Activated T-cell treated with anti-CD3 and anti-CD28 coated beads, Interleukin-2, amount 50 U/mL, for 72 hours (primary cell): ENCODE data around the gene ACTN4. TPM values are rescaled to one million over a fixed set of nuclear protein-coding genes. Genes with fewer than 3 reads are reported as not detected.
A peak's percentile ranks its signal among the peaks of the same experiment; 100 is the strongest.

Experiments
- ATAC-seq, 2 donors: fragments of 150-1000 bp; cut with Tn5 transposase; replicated peaks in 1 of 2; 2 replicates each; pipeline ENCODE4 v1.10.0; 2021; ENCODE audit warnings: moderate library complexity in 2 of 2, mild to moderate bottlenecking in 1 of 2
- DNase-seq, 2 donors: peaks; one replicate each; pipeline ENCODE4 v3.0.0; 2021 to 2022; ENCODE audit warnings: mixed read lengths in 1 of 2
- H3K27ac Mint-ChIP-seq: one replicate; pipeline ENCODE4 v1.8.0; 2022; ENCODE audit warnings: mild to moderate bottlenecking, moderate library complexity, mixed read lengths
- H3K27me3 Mint-ChIP-seq: one replicate; pipeline ENCODE4 v1.8.0; 2022; ENCODE audit warnings: low read depth, mixed read lengths
- H3K36me3 Mint-ChIP-seq, 2 donors: one replicate each; pipeline ENCODE4 v1.8.0; 2022; ENCODE audit warnings: mixed read lengths in 2 of 2, mild to moderate bottlenecking in 1 of 2; ENCODE audit not compliant: insufficient read depth in 2 of 2
- H3K4me1 Mint-ChIP-seq: one replicate; pipeline ENCODE4 v1.8.0; 2022; ENCODE audit warnings: low read depth, mixed read lengths
- H3K4me3 Mint-ChIP-seq, 2 donors: one replicate each; pipeline ENCODE4 v1.8.0; 2022; ENCODE audit warnings: mild to moderate bottlenecking in 2 of 2, mixed read lengths in 2 of 2, moderate library complexity in 2 of 2
- H3K9me3 Mint-ChIP-seq, 2 donors: one replicate each; pipeline ENCODE4 v1.8.0; 2022; ENCODE audit warnings: mixed read lengths in 2 of 2
- total RNA-seq, 2 donors: library from RNA; stranded (reverse); gene quantifications; one replicate each; pipeline ENCODE4 v1.2.3, GENCODE V29; 2022

The ACTN4 gene
- total RNA-seq, 2 donors from 2014 or later = 200 to 227 TPM

GRCh38 chr19:38644719-38645118 is 2.7 kb upstream of the ACTN4 start:
- Mint-ChIP-seq H3K27me3 (peaks cover 7% of the 10 kb centered on the region), H3K9me3 (no peaks in the 10 kb centered on the region), H3K36me3 (peaks cover 11% of the 10 kb centered on the region in 2 donors), H3K27ac (no peak overlapping the region), H3K4me3 (no peak overlapping the region), H3K4me1 (peaks cover 17% of the 10 kb centered on the region)
- DNase-seq (no peak), ATAC-seq (no peak)

- H3K27ac Mint-ChIP-seq = peak overlapping the region; percentile 85
Observed at GRCh38 chr19:38647966-38648768, 718 bp downstream of the ACTN4 start.

GRCh38 chr19:38648769-38649304 is 1.4 kb downstream of the ACTN4 start:
- peaks cover 7% of the 10 kb centered on the region for H3K27me3 Mint-ChIP-seq
- peaks cover 55% of the 10 kb centered on the region for H3K4me1 Mint-ChIP-seq
- H3K36me3 Mint-ChIP-seq = peaks cover 11% of the 10 kb centered on the region in 2 donors

More at GRCh38 chr19:38647966-38648768, 718 bp downstream of the ACTN4 start:
- Mint-ChIP-seq H3K27me3 (peaks cover 7% of the 10 kb centered on the region), H3K4me3 (peak overlapping the region; percentile 87 to 96), H3K4me1 (peaks cover 50% of the 10 kb centered on the region), H3K36me3 (peaks cover 11% of the 10 kb centered on the region in 2 donors), H3K9me3 (no peaks in the 10 kb centered on the region)
- DNase-seq (peak in 1 of 2 donors; percentile 12), ATAC-seq (no peak)

GRCh38 chr19:38649305-38650171 is 2.1 kb downstream of the ACTN4 start:
- Mint-ChIP-seq H3K4me3 (peak overlapping the region; percentile 87 to 96), H3K4me1 (peaks cover 62% of the 10 kb centered on the region), H3K27me3 (peaks cover 7% of the 10 kb centered on the region), H3K36me3 (peaks cover 11 to 13% of the 10 kb centered on the region in 2 donors), H3K9me3 (no peaks in the 10 kb centered on the region), H3K27ac (peak overlapping the region; percentile 78)
- DNase-seq (no peak), ATAC-seq (no peak)

More at GRCh38 chr19:38648769-38649304, 1.4 kb downstream of the ACTN4 start:
- H3K4me3 Mint-ChIP-seq = peak overlapping the region; percentile 87 to 96
- peak overlapping the region; percentile 85 for H3K27ac Mint-ChIP-seq
- DNase-seq (no peak), ATAC-seq (no peak)
- no peaks in the 10 kb centered on the region for H3K9me3 Mint-ChIP-seq

GRCh38 chr19:38650172-38650775 is 2.8 kb downstream of the ACTN4 start:
- peaks cover 70% of the 10 kb centered on the region for H3K4me1 Mint-ChIP-seq
- no peaks in the 10 kb centered on the region for H3K9me3 Mint-ChIP-seq
- H3K36me3 Mint-ChIP-seq = peaks cover 13 to 15% of the 10 kb centered on the region in 2 donors
- peak overlapping the region; percentile 87 to 96 for H3K4me3 Mint-ChIP-seq
- H3K27me3 Mint-ChIP-seq = peaks cover 7% of the 10 kb centered on the region
- no peak for ATAC-seq
- DNase-seq = no peak
- H3K27ac Mint-ChIP-seq = peak overlapping the region; percentile 58

- ATAC-seq = no peak
- no peak for DNase-seq
- Mint-ChIP-seq H3K4me1 (peaks cover 77% of the 10 kb centered on the region), H3K4me3 (peak overlapping the region; percentile 9 to 96), H3K27me3 (peaks cover 7% of the 10 kb centered on the region), H3K9me3 (no peaks in the 10 kb centered on the region), H3K27ac (peak overlapping the region; percentile 44), H3K36me3 (peaks cover 15% of the 10 kb centered on the region in 2 donors)
Observed at GRCh38 chr19:38650911-38651584, 3.6 kb downstream of the ACTN4 start.

- Mint-ChIP-seq H3K36me3 (peaks cover 12 to 18% of the 10 kb centered on the region in 2 donors), H3K4me1 (peaks cover 97% of the 10 kb centered on the region), H3K4me3 (no peak overlapping the region), H3K27ac (no peak overlapping the region), H3K9me3 (no peaks in the 10 kb centered on the region), H3K27me3 (peaks cover 7% of the 10 kb centered on the region)
- DNase-seq = no peak
- ATAC-seq = no peak
Observed at GRCh38 chr19:38653028-38653571, 5.7 kb downstream of the ACTN4 start.

- peak overlapping the region; percentile 73 to 78 for H3K4me3 Mint-ChIP-seq
- H3K9me3 Mint-ChIP-seq = no peaks in the 10 kb centered on the region
- DNase-seq (no peak), ATAC-seq (no peak)
- H3K36me3 Mint-ChIP-seq = peaks cover 3 to 10% of the 10 kb centered on the region in 2 donors
- peak overlapping the region; percentile 76 for H3K27ac Mint-ChIP-seq
- peaks cover 87% of the 10 kb centered on the region for H3K4me1 Mint-ChIP-seq
- H3K27me3 Mint-ChIP-seq = peaks cover 1% of the 10 kb centered on the region
Observed at GRCh38 chr19:38654628-38655055, 7.2 kb downstream of the ACTN4 start.

GRCh38 chr19:38655148-38655824 is 7.8 kb downstream of the ACTN4 start:
- Mint-ChIP-seq H3K27me3 (no peaks in the 10 kb centered on the region), H3K36me3 (peaks cover 3 to 10% of the 10 kb centered on the region in 2 donors), H3K4me1 (peaks cover 81% of the 10 kb centered on the region), H3K27ac (peak overlapping the region; percentile 76), H3K4me3 (peak overlapping the region; percentile 73 to 78), H3K9me3 (no peaks in the 10 kb centered on the region)
- ATAC-seq (peak; percentile 86 to 87), DNase-seq (peak; percentile 59 to 66)

GRCh38 chr19:38656171-38656981 is 8.9 kb downstream of the ACTN4 start:
- ATAC-seq = peak; percentile 38 to 58
- Mint-ChIP-seq H3K36me3 (peaks cover 3 to 10% of the 10 kb centered on the region in 2 donors), H3K27ac (peak overlapping the region; percentile 76), H3K9me3 (no peaks in the 10 kb centered on the region), H3K27me3 (no peaks in the 10 kb centered on the region), H3K4me1 (peaks cover 75% of the 10 kb centered on the region), H3K4me3 (peak overlapping the region; percentile 73 to 78)
- DNase-seq = peak; percentile 25 to 55
